HepG2 (cell line): Measurements from ENCODE around the gene PARD3. TPM values are rescaled to one million over a fixed set of nuclear protein-coding genes. Genes with fewer than 3 reads are reported as not detected.

Source experiments
- ATAC-seq: fragments of 200-7000 bp; cut with Tn5 transposase; 3 replicates; pipeline ENCODE4 v1.9.1; 2020; ENCODE audit warnings: mild to moderate bottlenecking, moderate library complexity
- BruUV-seq: library from RNA; stranded (reverse); fragments of 400-500 nt; replicated peaks from 2 replicates; lab custom pipeline; 2021; lab: Mats Ljungman, UMichigan
- CTCF ChIA-PET: fragments of 300-600 bp; formaldehyde crosslinking; extraction: SDS; loops from one replicate; lab custom pipeline; 2021; ENCODE audit warnings: low total read pairs, inconsistent platforms, low intra/inter-chr PET ratio; lab: Yijun Ruan, JAX
- POLR2A ChIA-PET: fragments of 350-600 bp; sonication (Branson Sonifier 250); formaldehyde crosslinking; loops from one replicate; lab custom pipeline; 2020; ENCODE audit warnings: antibody characterized with exemption, inconsistent platforms; lab: Yijun Ruan, JAX
- DNase-seq: peaks from one replicate; pipeline ENCODE4 v3.0.0-alpha.2; 2015; ENCODE audit warnings: low spot score
- FAIRE-seq: peaks from 3 replicates; lab custom pipeline; 2011; peaks lifted over from hg19 to GRCh38; lab: Jason Lieb, UNC
- H2AFZ ChIP-seq: one replicate; pipeline ENCODE4 v1.6.1; 2011; ENCODE audit warnings: low read length, inconsistent platforms
- H3K27ac ChIP-seq: fragments of 300-600 bp; 3 replicates; pipeline ENCODE4 v1.8.0; 2011; ENCODE audit warnings: mixed run types, mild to moderate bottlenecking, mixed read lengths, low read length, inconsistent platforms; ENCODE audit not compliant: insufficient read depth; ENCODE audit errors: extremely low read length
- H3K27me3 ChIP-seq, 2 experiments: fragments of 200-600 bp in 1 of 2; 2 replicates in 1 of 2; 3 replicates in 1 of 2; pipeline versions ENCODE4 v1.6.0 to v1.8.0; 2011; ENCODE audit warnings: low read length in 2 of 2, mild to moderate bottlenecking in 2 of 2, moderate library complexity in 2 of 2, inconsistent platforms in 1 of 2; ENCODE audit not compliant: insufficient read depth in 2 of 2, control insufficient read depth in 1 of 2
- H3K36me3 ChIP-seq, 2 experiments: fragments of 200-600 bp in 1 of 2; replicated peaks in 1 of 2; 2 replicates in 1 of 2; 3 replicates in 1 of 2; pipeline versions ENCODE4 v1.5.1 to v1.8.0; 2011; ENCODE audit warnings: low read length in 2 of 2, inconsistent platforms in 1 of 2; ENCODE audit not compliant: insufficient read depth in 2 of 2, control insufficient read depth in 1 of 2
- H3K4me1 ChIP-seq: 2 replicates; pipeline ENCODE4 v1.5.1; 2012; ENCODE audit warnings: low read length, inconsistent platforms; ENCODE audit not compliant: insufficient read depth
- H3K4me2 ChIP-seq: 2 replicates; pipeline ENCODE4 v1.6.0; 2011; ENCODE audit warnings: low read depth, low read length, inconsistent platforms
- H3K4me3 ChIP-seq, 3 experiments: fragments of 200-600 bp in 1 of 3; sonication (generic), shearing (Covaris generic) in 1 of 3; replicated peaks in 1 of 3; 2 replicates each; pipeline ENCODE4 v1.5.1; 2011 to 2016; ENCODE audit warnings: low read length in 3 of 3, inconsistent platforms in 2 of 3, low read depth in 2 of 3, mild to moderate bottlenecking in 2 of 3, control low read depth in 1 of 3, mixed read lengths in 1 of 3; ENCODE audit not compliant: insufficient read depth in 1 of 3
- H3K79me2 ChIP-seq: one replicate; pipeline ENCODE4 v1.6.1; 2011; ENCODE audit warnings: low read length, inconsistent platforms; ENCODE audit not compliant: insufficient read depth
- H3K9ac ChIP-seq: 2 replicates; pipeline ENCODE4 v1.6.0; 2011; ENCODE audit warnings: mild to moderate bottlenecking, low read depth, low read length, inconsistent platforms; ENCODE audit not compliant: insufficient read depth
- H3K9me3 ChIP-seq: 2 replicates; pipeline ENCODE4 v1.5.1; 2012; ENCODE audit warnings: mild to moderate bottlenecking, low read length
- H4K20me1 ChIP-seq: 2 replicates; pipeline ENCODE4 v1.6.0; 2011; ENCODE audit warnings: inconsistent platforms, mild to moderate bottlenecking, low read length, moderate library complexity; ENCODE audit not compliant: insufficient read depth
- CBX2 ChIP-seq, 2 experiments: fragments of 200-600 bp in 1 of 2; sonication (generic); formaldehyde crosslinking in 1 of 2; IDR thresholded peaks; 2 replicates each; pipeline versions ENCODE4 v1.7.0 to v1.8.1; 2018 to 2022; ENCODE audit warnings: low read depth in 2 of 2, low read length in 1 of 2, mild to moderate bottlenecking in 1 of 2, missing genetic modification reagents in 1 of 2
- EP300 ChIP-seq, 3 experiments: sonication (generic) in 1 of 3; formaldehyde crosslinking in 1 of 3; IDR thresholded peaks; 2 replicates each; pipeline versions ENCODE4 v1.5.1 to v1.6.1; 2011 to 2020; ENCODE audit warnings: low read depth in 2 of 3, low read length in 2 of 3, borderline replicate concordance in 1 of 3, improper control_type of control experiment in 1 of 3, mild to moderate bottlenecking in 1 of 3, missing genetic modification reagents in 1 of 3, moderate library complexity in 1 of 3
- GATAD2A ChIP-seq: IDR thresholded peaks from 2 replicates; pipeline ENCODE4 v1.6.1; 2016
- MEIS2 ChIP-seq: sonication (generic); formaldehyde crosslinking; IDR thresholded peaks from 2 replicates; pipeline ENCODE4 v1.9.0; 2021; ENCODE audit warnings: mild to moderate bottlenecking, missing genetic modification reagents
- NFE2L1 ChIP-seq: sonication (generic); formaldehyde crosslinking; IDR thresholded peaks from 2 replicates; pipeline ENCODE4 v1.4.0; 2020; ENCODE audit warnings: missing genetic modification reagents, mild to moderate bottlenecking, borderline replicate concordance
- PCBP1 ChIP-seq: fragments of 200-400 bp; formaldehyde crosslinking; IDR thresholded peaks from 2 replicates; pipeline ENCODE4 v1.6.1; 2017; ENCODE audit warnings: mild to moderate bottlenecking, low read depth, low read length, borderline replicate concordance
- SSRP1 ChIP-seq: IDR thresholded peaks from 2 replicates; pipeline ENCODE4 v1.6.1; 2016; ENCODE audit warnings: control low read depth
- TFDP1 ChIP-seq: IDR thresholded peaks from 2 replicates; pipeline ENCODE4 v1.6.1; 2016; ENCODE audit warnings: missing compliant biosample characterization, missing genetic modification reagents, borderline replicate concordance
- ZBTB8A ChIP-seq: sonication (generic); formaldehyde crosslinking; IDR thresholded peaks from 2 replicates; pipeline ENCODE4 v1.4.0; 2020; ENCODE audit warnings: mild to moderate bottlenecking, low read depth, missing genetic modification reagents, borderline replicate concordance
- ZNF136 ChIP-seq: sonication (generic); formaldehyde crosslinking; IDR thresholded peaks from 2 replicates; pipeline ENCODE4 v1.8.1; 2022; ENCODE audit warnings: low read depth, mild to moderate bottlenecking, moderate library complexity, missing genetic modification reagents
- ZNF451 ChIP-seq: sonication (generic); formaldehyde crosslinking; IDR thresholded peaks from 2 replicates; pipeline ENCODE4 v1.5.0; 2020; ENCODE audit warnings: mild to moderate bottlenecking, missing genetic modification reagents
- ZNF484 ChIP-seq: sonication (generic); formaldehyde crosslinking; IDR thresholded peaks from 2 replicates; pipeline ENCODE4 v1.5.1; 2020; ENCODE audit warnings: mild to moderate bottlenecking, low read depth, missing genetic modification reagents, borderline replicate concordance
- ZNF567 ChIP-seq: sonication (generic); formaldehyde crosslinking; IDR thresholded peaks from 2 replicates; pipeline ENCODE4 v1.8.1; 2023; ENCODE audit warnings: mild to moderate bottlenecking, missing genetic modification reagents, borderline replicate concordance
- ZNF75D ChIP-seq: sonication (generic); formaldehyde crosslinking; IDR thresholded peaks from 2 replicates; pipeline ENCODE4 v1.8.1; 2023; ENCODE audit warnings: missing genetic modification reagents, mild to moderate bottlenecking, borderline replicate concordance
- ZSCAN30 ChIP-seq: sonication (generic); formaldehyde crosslinking; IDR thresholded peaks from 2 replicates; pipeline ENCODE4 v1.5.0; 2020; ENCODE audit warnings: mild to moderate bottlenecking, missing genetic modification reagents
- ZSCAN5A ChIP-seq: sonication (generic); formaldehyde crosslinking; IDR thresholded peaks from 2 replicates; pipeline ENCODE4 v1.8.0; 2022; ENCODE audit warnings: mild to moderate bottlenecking, missing genetic modification reagents, borderline replicate concordance
- WGBS: methylation state at CpG from one replicate; pipeline ENCODE4 v1.1.6; 2017; ENCODE audit warnings: low lambda C conversion rate; 5-methylcytosine and 5-hydroxymethylcytosine counted together
- in situ Hi-C: cut with HindIII; loops from 2 replicates; pipeline ENCODE4 v1.10.0; 2017; ENCODE audit warnings: low pct_unique_long_range_greater_than_20kb; ENCODE audit not compliant: extremely low pct_ligation_motif_present
- intact Hi-C: fragments of 100-400 bp; cut with micrococcal nuclease; formaldehyde crosslinking; loops from one replicate; pipeline ENCODE4 v1.10.0; 2022; ENCODE audit not compliant: unreplicated experiment
- polyA plus RNA-seq, 8 experiments: library from polyadenylated mRNA; depleted of rRNA in 3 of 8; stranded (reverse) in 7 of 8; unstranded in 1 of 8; fragments of >200 nt; fragmentation: Illumina TruSeq in 4 of 8; extraction: Trizol in 4 of 8; gene quantifications; 2 replicates each; pipeline versions ENCODE4 v1.2.1 to v1.2.3, GENCODE V29; 2011 to 2016; ENCODE audit warnings: low read depth in 4 of 8, missing spikeins in 1 of 8, mixed read lengths in 1 of 8; ENCODE audit not compliant: insufficient read depth in 1 of 8
- total RNA-seq, 5 experiments: library from RNA; depleted of rRNA; stranded (reverse); fragments of >200 nt; fragmentation: Illumina TruSeq; extraction: Trizol; gene quantifications; 2 replicates each; pipeline ENCODE4 v1.2.3, GENCODE V29; 2016; ENCODE audit warnings: low read depth in 1 of 5
- TF ChIP-seq, protein P1 (sequence below): sonication (generic); formaldehyde crosslinking; IDR thresholded peaks from 2 replicates; pipeline ENCODE4 v1.5.1; 2020; ENCODE audit warnings: mild to moderate bottlenecking, missing genetic modification reagents, moderate library complexity

The PARD3 gene
- total and polyA plus RNA-seq, 2 of the 13 experiments (the other 11 are each of a cell fraction or from before 2014, with no cell fraction given), result 40.9 to 60.0 TPM

DNA sequence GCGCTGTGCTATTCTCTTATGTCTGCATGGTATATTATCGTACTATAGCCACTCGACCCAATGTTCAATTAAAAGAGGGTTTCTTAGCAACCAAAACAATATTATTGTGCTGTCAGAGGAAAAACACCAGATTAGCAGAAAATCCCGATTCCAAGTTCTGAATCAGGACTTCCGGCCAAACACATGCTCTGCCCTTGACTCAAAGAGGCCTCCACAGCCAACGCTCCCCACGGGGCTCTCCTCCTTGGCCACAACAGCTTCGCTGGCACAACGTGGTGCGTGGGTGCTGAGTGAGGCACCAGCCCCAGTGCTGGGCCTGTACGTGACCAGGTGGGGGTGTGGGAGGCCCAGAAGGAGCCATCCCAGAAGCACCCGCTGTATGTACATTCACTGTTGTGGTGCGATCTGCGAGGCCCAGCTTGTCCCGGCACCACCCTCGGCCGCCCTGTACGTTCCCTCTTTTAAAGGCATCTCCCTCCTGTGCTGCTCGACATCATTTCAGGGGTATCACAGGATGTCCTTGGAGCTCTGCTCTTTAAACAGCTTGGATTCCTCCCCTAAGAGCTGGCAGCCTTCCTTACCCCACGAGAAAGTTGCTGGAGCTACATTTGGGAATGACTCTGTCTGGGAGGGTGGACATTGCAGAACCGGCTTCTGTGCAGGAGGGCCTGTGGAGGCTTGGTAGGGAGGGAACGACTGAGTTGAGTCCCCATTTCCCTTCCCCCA lies 736.2 kb downstream of the PARD3 start:
- Histone ChIP-seq H3K27ac (no peak overlapping the region), H3K9me3 (peaks cover 11% of the 10 kb centered on the region), H3K4me1 (peaks cover 20% of the 10 kb centered on the region), H3K4me3 (no peak overlapping the region), H3K4me2 (no peak overlapping the region), H3K79me2 (no peaks in the 10 kb centered on the region), H4K20me1 (no peaks in the 10 kb centered on the region), H3K9ac (no peak overlapping the region), H3K27me3 (peaks cover 2 to 3% of the 10 kb centered on the region in 2 experiments; a peak in 1 of 5 replicates), H3K36me3 (no peaks in the 10 kb centered on the region), H2AFZ (no peak overlapping the region)
- no peak for TF ChIP-seq GATAD2A (CRISPR knock-in tag)
- TF ChIP-seq, protein P1, sequence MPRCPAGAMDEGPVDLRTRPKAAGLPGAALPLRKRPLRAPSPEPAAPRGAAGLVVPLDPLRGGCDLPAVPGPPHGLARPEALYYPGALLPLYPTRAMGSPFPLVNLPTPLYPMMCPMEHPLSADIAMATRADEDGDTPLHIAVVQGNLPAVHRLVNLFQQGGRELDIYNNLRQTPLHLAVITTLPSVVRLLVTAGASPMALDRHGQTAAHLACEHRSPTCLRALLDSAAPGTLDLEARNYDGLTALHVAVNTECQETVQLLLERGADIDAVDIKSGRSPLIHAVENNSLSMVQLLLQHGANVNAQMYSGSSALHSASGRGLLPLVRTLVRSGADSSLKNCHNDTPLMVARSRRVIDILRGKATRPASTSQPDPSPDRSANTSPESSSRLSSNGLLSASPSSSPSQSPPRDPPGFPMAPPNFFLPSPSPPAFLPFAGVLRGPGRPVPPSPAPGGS, result no peak
- TF ChIP-seq ZBTB8A (CRISPR knock-in tag), result no peak
- no peak for TF ChIP-seq EP300 (IDR thresholded peaks at IDR 0.05; ENCODE audit: low read depth in 2 of 2, low read length in 2 of 2)
- no peak for TF ChIP-seq EP300 (CRISPR knock-in tag; IDR thresholded peaks at IDR 0.05; ENCODE audit: borderline replicate concordance)
- TF ChIP-seq ZNF136, result no peak
- TF ChIP-seq ZNF484 (CRISPR knock-in tag), result no peak
- TF ChIP-seq MEIS2 (CRISPR knock-in tag), result no peak
- TF ChIP-seq PCBP1, result no peak
- TF ChIP-seq SSRP1, result no peak
- TF ChIP-seq ZNF451 (CRISPR knock-in tag), result no peak
- no peak for TF ChIP-seq TFDP1 (CRISPR knock-in tag)
- TF ChIP-seq CBX2 (IDR thresholded peaks at IDR 0.05; ENCODE audit: low read depth, low read length), result no peak
- TF ChIP-seq CBX2 (CRISPR knock-in tag; IDR thresholded peaks at IDR 0.05; ENCODE audit: low read depth), result no peak
- TF ChIP-seq ZNF75D (CRISPR knock-in tag), result no peak
- TF ChIP-seq ZSCAN5A (CRISPR knock-in tag), result no peak
- no peak for TF ChIP-seq ZSCAN30 (CRISPR knock-in tag)
- no peak for TF ChIP-seq ZNF567 (CRISPR knock-in tag)
- no peak for TF ChIP-seq NFE2L1 (CRISPR knock-in tag)
- CTCF ChIA-PET, result no interaction called here
- BruUV-seq, result no TSS peak
- FAIRE-seq, result no peak
- POLR2A ChIA-PET, result no interaction called here
- WGBS, result 64% methylated on average over 15 of the region's 22 CpGs
- in situ Hi-C loops, result no loop called here
- no peak for DNase-seq
- no peak for ATAC-seq
- intact Hi-C loops, result loop anchor here (10.0 kb wide), 1 partner anchor 744 kb away; the partner anchor contains the start of gene NRP1
